EL (cell line): Measurements from ENCODE around the gene MLST8.
A peak's percentile ranks its signal among the peaks of the same experiment; 100 is the strongest.
"Not testable (repeated sequence)": the region's sequence is repeated elsewhere in the genome, so short reads cannot be mapped to it uniquely, and the experiment has no call there.

ENCODE experiments used
- DNase-seq: peaks from one replicate; pipeline ENCODE4 v3.0.0-alpha.2; 2016

Gene MLST8

GRCh38 chr16:2252806-2253148 is 47.5 kb downstream of the MLST8 start:
- peak; percentile 21 for DNase-seq

GRCh38 chr16:2253293-2253692 is 48.0 kb downstream of the MLST8 start:
- DNase-seq, result no peak

DNA sequence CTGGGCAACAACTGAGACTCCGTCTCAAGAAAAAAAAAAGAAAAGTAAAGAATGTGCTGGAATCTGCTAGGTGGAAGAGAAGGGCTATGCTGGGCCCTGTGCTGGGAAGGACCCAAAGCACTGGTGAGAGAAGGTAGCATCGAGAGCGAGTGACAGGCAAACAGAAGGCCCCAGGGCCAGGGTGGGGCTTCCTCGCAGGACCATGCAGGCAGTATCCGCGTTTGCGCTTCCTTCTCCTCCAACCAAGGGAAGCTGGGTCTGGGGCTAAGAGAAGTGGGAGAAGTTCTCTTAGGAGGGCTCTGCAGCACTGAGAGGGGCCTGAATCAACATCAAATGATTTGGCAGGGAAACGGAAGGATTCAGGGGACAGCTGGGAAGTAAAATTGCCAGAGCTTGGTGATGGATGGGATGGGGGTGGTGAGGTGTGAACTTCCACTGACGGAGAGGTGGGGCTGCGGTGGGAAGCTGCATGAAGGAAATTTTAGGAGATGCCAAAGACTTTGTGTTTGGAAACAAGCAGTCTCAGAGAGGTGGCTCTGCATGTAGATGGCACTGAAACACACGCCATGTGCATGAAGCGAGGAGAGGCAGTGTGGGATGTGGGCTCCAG is 51.4 kb downstream of the MLST8 start:
- no peak for DNase-seq

GRCh38 chr16:2257726-2258125 is 52.5 kb downstream of the MLST8 start:
- DNase-seq, result no peak

GRCh38 chr16:2258530-2258929 is 53.3 kb downstream of the MLST8 start:
- DNase-seq, result not testable (repeated sequence)
